ENCODE data around the gene ASCC1. TPM values are rescaled to one million over a fixed set of nuclear protein-coding genes. Genes with fewer than 3 reads are reported as not detected.

Gene ASCC1
- total and polyA plus RNA-seq, 9 donors, result 21.6 to 53.9 (median 31.1) TPM

DNA sequence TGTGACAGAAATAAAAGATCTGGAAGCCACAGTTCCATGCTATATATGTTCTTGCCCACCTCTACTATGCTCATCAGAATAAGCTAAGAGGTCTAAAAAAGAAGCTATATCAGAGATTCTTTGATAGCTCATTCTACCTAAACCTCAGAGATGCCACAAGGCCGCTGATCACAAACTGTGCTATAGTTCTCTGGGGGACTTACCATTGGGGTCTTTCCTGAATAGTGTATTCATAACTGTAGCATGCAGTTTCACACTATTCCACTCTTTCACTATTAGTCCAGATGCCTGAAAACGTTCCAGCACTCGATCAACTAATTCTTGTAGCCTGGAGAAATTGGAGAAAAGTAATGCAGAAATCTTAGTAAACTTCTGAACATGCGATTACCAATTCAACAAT, 83.2 kb downstream of the ASCC1 start:
- Histone ChIP-seq H3K27me3 (no peaks in the 10 kb centered on the region), H3K27ac (no peak overlapping the region), H3K4me1 (ENCODE audit: insufficient read depth) (no peaks in the 10 kb centered on the region), H3K4me3 (no peak overlapping the region), H3K9me3 (no peaks in the 10 kb centered on the region), H3K36me3 (no peaks in the 10 kb centered on the region)
- DNase-seq, result no peak
- no peak for TF ChIP-seq POLR2A (IDR thresholded peaks at IDR 0.05)
- TF ChIP-seq, protein P1, sequence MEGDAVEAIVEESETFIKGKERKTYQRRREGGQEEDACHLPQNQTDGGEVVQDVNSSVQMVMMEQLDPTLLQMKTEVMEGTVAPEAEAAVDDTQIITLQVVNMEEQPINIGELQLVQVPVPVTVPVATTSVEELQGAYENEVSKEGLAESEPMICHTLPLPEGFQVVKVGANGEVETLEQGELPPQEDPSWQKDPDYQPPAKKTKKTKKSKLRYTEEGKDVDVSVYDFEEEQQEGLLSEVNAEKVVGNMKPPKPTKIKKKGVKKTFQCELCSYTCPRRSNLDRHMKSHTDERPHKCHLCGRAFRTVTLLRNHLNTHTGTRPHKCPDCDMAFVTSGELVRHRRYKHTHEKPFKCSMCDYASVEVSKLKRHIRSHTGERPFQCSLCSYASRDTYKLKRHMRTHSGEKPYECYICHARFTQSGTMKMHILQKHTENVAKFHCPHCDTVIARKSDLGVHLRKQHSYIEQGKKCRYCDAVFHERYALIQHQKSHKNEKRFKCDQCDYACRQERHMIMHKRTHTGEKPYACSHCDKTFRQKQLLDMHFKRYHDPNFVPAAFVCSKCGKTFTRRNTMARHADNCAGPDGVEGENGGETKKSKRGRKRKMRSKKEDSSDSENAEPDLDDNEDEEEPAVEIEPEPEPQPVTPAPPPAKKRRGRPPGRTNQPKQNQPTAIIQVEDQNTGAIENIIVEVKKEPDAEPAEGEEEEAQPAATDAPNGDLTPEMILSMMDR (IDR thresholded peaks at IDR 0.05), result no peak
- no peak for TF ChIP-seq EP300 (IDR thresholded peaks at IDR 0.05)
- intact Hi-C loops (cut with DNase I), result loop anchor here in 1 of 4 donors (10.0 kb wide), 1 partner anchor 202 kb away; no protein-coding TSS in a partner anchor
- WGBS, 3 donors, result 85 to 88% (median 86%) methylated on average over 4 of the region's 4 CpGs

DNA sequence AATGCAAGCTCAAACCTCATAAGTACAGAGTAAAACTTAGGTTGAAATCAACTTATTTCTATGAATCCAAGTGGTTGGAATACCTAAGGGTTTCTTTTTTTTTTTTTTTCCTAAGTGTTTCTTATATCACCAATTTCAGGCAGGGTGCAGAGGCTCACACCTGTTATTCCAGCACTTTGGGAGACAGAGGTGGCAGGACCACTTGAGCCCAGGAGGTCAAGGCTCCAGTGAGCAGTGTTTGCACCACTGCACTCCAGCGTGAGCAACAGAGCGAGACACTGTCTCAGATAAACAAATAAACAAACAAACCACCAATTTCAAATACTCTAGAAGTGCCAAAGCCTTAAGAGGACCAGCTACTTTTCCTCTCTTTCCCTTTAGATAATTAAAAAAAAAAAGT, 88.5 kb downstream of the ASCC1 start:
- DNase-seq, result no peak
- intact Hi-C loops (cut with DNase I), result loop anchor here in 1 of 4 donors (10.0 kb wide), 1 partner anchor 217 kb away; no protein-coding TSS in a partner anchor
- WGBS, 3 donors, result 96 to 99% (median 98%) methylated on average over 2 of the region's 2 CpGs
- no peak overlapping the region for H3K4me3 ChIP-seq
- no peak overlapping the region for H3K27ac ChIP-seq
- H3K9me3 ChIP-seq, result no peaks in the 10 kb centered on the region
- TF ChIP-seq POLR2A (IDR thresholded peaks at IDR 0.05) (no peak), EP300 (IDR thresholded peaks at IDR 0.05) (no peak)
- TF ChIP-seq, protein P1 (IDR thresholded peaks at IDR 0.05), result no peak
- H3K27me3 ChIP-seq, result no peaks in the 10 kb centered on the region
- H3K36me3 ChIP-seq, result no peaks in the 10 kb centered on the region
- peaks cover 1% of the 10 kb centered on the region for H3K4me1 ChIP-seq (ENCODE audit: insufficient read depth)

DNA sequence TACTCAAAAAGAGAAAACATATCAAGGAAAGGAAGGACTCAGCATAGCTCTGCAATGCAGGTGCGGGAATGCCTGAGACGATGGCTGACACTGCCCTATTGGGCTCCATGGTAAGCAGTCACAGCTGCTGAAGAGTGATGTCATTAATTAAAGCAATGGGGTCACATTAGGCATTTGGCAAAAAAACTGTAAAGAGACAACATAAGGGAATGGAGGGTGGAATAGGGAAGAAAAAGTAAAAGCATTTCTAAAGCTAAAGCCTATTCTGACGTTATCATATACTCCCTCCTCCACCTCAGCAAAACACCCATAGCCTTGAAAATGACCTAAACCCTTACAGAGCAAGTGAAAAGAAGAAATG, 89.2 kb downstream of the ASCC1 start:
- H3K9me3 ChIP-seq, result no peaks in the 10 kb centered on the region
- intact Hi-C loops (cut with DNase I), result loop anchor here in 1 of 4 donors (10.0 kb wide), 1 partner anchor 218 kb away; no protein-coding TSS in a partner anchor
- H3K4me3 ChIP-seq, result no peak overlapping the region
- WGBS, 3 donors, result 75 to 79% (median 76%) methylated on average over 3 of the region's 3 CpGs
- no peaks in the 10 kb centered on the region for H3K27me3 ChIP-seq
- TF ChIP-seq POLR2A (IDR thresholded peaks at IDR 0.05) (no peak), EP300 (IDR thresholded peaks at IDR 0.05) (no peak)
- TF ChIP-seq, protein P1 (IDR thresholded peaks at IDR 0.05), result no peak
- no peak overlapping the region for H3K27ac ChIP-seq
- H3K4me1 ChIP-seq (ENCODE audit: insufficient read depth), result peaks cover 1% of the 10 kb centered on the region
- no peak for DNase-seq
- no peaks in the 10 kb centered on the region for H3K36me3 ChIP-seq

DNA sequence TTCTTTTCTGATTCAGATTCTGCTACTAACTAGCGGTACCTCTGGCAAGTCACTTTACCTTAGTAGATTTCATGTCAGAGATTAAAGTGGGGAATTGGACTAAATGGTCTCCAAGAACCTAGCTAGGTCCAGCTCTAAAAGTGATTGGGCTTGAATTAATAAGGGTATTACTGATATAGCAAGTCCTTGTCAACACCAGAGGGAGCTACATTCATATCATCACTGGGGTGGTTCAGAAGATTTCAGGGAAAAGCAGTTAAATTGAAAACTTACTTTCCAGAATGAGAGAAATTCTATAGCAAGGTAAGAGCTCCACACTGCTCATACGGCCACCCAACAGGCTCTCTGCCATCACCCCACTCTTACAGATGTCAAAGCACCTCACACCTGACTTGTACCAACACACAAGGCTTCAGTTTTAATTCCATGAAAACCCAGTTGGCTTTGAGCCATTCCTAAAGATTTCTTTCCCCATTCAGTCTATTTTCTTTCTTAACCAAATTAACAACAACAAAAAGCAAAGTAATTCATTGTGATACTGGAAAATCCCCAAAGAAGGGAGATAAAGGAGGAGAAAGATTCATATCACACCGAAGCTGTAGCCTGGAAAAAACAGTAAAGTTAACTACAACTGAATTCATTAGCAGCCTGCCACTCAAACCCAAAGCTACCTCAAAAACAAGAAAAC, 89.7 kb downstream of the ASCC1 start:
- no peaks in the 10 kb centered on the region for H3K27me3 ChIP-seq
- H3K36me3 ChIP-seq, result no peaks in the 10 kb centered on the region
- no peaks in the 10 kb centered on the region for H3K9me3 ChIP-seq
- DNase-seq, result no peak
- TF ChIP-seq, protein P1 (IDR thresholded peaks at IDR 0.05), result peak in 1 of 3 donors; percentile 37
- TF ChIP-seq POLR2A (IDR thresholded peaks at IDR 0.05), result no peak
- WGBS, 3 donors, result 91 to 94% (median 92%) methylated on average over 3 of the region's 3 CpGs
- peaks cover 1% of the 10 kb centered on the region for H3K4me1 ChIP-seq (ENCODE audit: insufficient read depth)
- H3K4me3 ChIP-seq, result no peak overlapping the region
- peak overlapping the region in 1 of 2 donors; percentile 0 for H3K27ac ChIP-seq
- intact Hi-C loops (cut with DNase I), result loop anchor here in 1 of 4 donors (10.0 kb wide), 1 partner anchor 218 kb away; no protein-coding TSS in a partner anchor
